ENCODE data around the gene SPACA4.

GRCh38 chr19:48641850-48642249 lies 35.3 kb downstream of the SPACA4 start:
- TF ChIP-seq YBX1 (IDR thresholded peaks at IDR 0.05) (no peak), ETS1 (conservative IDR thresholded peaks at IDR 0.05; ENCODE audit: control insufficient read depth, low read depth, low read length) (no peak), CTCF (IDR thresholded peaks at IDR 0.05 in 2 of 3, conservative IDR thresholded peaks at IDR 0.05 in 1 of 3; ENCODE audit: insufficient read depth in 2 of 3, low read depth in 1 of 3, low read length in 3 of 3) (no peak), SNIP1 (IDR thresholded peaks at IDR 0.05; ENCODE audit: low read depth) (no peak), PATZ1 (CRISPR knock-in tag; IDR thresholded peaks at IDR 0.05; ENCODE audit: borderline replicate concordance) (no peak), CHD1 (IDR thresholded peaks at IDR 0.05; ENCODE audit: low read length) (no peak), EZH2 (IDR thresholded peaks at IDR 0.05; ENCODE audit: borderline replicate concordance, low read depth, low read length) (no peak)
